OCI-LY1 (cell line): ENCODE results near the gene RHBDF2.

Source experiments
- H2AFZ ChIP-seq: fragments of 200-600 bp; sonication (generic), shearing (Covaris generic); 2 replicates; pipeline ENCODE4 v1.6.0; 2014; ENCODE audit warnings: antibody characterized with exemption, mild to moderate bottlenecking, low read length
- H3F3A ChIP-seq: fragments of 200-600 bp; sonication (generic), shearing (Covaris generic); 2 replicates; pipeline ENCODE4 v1.6.0; 2014; ENCODE audit warnings: mild to moderate bottlenecking, antibody characterized with exemption, low read length, moderate library complexity; ENCODE audit not compliant: insufficient read depth
- H3K27ac ChIP-seq: fragments of 200-600 bp; sonication (generic); 2 replicates; pipeline ENCODE4 v1.5.1; 2014; ENCODE audit warnings: low read length, mixed run types, mild to moderate bottlenecking, low read depth; ENCODE audit not compliant: poor library complexity, severe bottlenecking
- H3K27me3 ChIP-seq: fragments of 200-600 bp; sonication (generic); 2 replicates; pipeline ENCODE4 v1.6.0; 2014; ENCODE audit warnings: antibody characterized with exemption, mild to moderate bottlenecking, low read length, moderate library complexity; ENCODE audit not compliant: insufficient read depth
- H3K36me3 ChIP-seq: fragments of 200-600 bp; sonication (generic); 2 replicates; pipeline ENCODE4 v1.6.1; 2014; ENCODE audit warnings: mild to moderate bottlenecking, antibody characterized with exemption, low read length, moderate library complexity, mixed read lengths; ENCODE audit not compliant: insufficient read depth
- H3K4me1 ChIP-seq: fragments of 200-600 bp; sonication (generic); 2 replicates; pipeline ENCODE4 v1.5.1; 2014; ENCODE audit warnings: mild to moderate bottlenecking, low read length, moderate library complexity; ENCODE audit not compliant: insufficient read depth, severe bottlenecking
- H3K4me2 ChIP-seq: fragments of 200-600 bp; sonication (generic), shearing (Covaris generic); 2 replicates; pipeline ENCODE4 v1.6.1; 2014; ENCODE audit warnings: low read length
- H3K4me3 ChIP-seq: fragments of 200-600 bp; sonication (generic); 2 replicates; pipeline ENCODE4 v1.5.1; 2014; ENCODE audit warnings: low read length, low read depth, mild to moderate bottlenecking, mixed read lengths; ENCODE audit not compliant: poor library complexity, severe bottlenecking
- H3K79me2 ChIP-seq: fragments of 200-600 bp; shearing (Covaris generic); 2 replicates; pipeline ENCODE4 v1.6.1; 2016; ENCODE audit warnings: mixed run types, low read length, mixed read lengths; ENCODE audit not compliant: insufficient read depth
- H3K9ac ChIP-seq: fragments of 200-600 bp; sonication (generic), shearing (Covaris generic); 2 replicates; pipeline ENCODE4 v1.6.1; 2014; ENCODE audit warnings: mild to moderate bottlenecking, low read length, mixed read lengths
- H3K9me2 ChIP-seq: fragments of 200-600 bp; sonication (generic), shearing (Covaris generic); 2 replicates; pipeline ENCODE4 v1.6.1; 2014; ENCODE audit warnings: low read depth, mild to moderate bottlenecking, low read length, mixed read lengths
- H3K9me3 ChIP-seq: fragments of 200-600 bp; shearing (Covaris generic); 2 replicates; pipeline ENCODE4 v1.6.1; 2014; ENCODE audit warnings: low read length, mixed read lengths
- H4K20me1 ChIP-seq: fragments of 200-600 bp; sonication (generic), shearing (Covaris generic); 2 replicates; pipeline ENCODE4 v1.6.0; 2016; ENCODE audit warnings: mild to moderate bottlenecking, low read length; ENCODE audit not compliant: insufficient read depth
- EZH2 ChIP-seq: fragments of 200-600 bp; sonication (generic), shearing (Covaris generic); IDR thresholded peaks from 2 replicates; pipeline ENCODE4 v1.8.0; 2017; ENCODE audit warnings: borderline replicate concordance, mixed run types, mild to moderate bottlenecking, antibody characterized with exemption, low read length, moderate library complexity, mixed read lengths
- TF ChIP-seq, protein P1 (sequence below): fragments of 200-600 bp; sonication (generic), shearing (Covaris generic); IDR thresholded peaks from 2 replicates; pipeline ENCODE4 v1.5.1; 2017; ENCODE audit warnings: mild to moderate bottlenecking, antibody characterized with exemption, low read length, moderate library complexity, mixed read lengths

Gene RHBDF2

DNA sequence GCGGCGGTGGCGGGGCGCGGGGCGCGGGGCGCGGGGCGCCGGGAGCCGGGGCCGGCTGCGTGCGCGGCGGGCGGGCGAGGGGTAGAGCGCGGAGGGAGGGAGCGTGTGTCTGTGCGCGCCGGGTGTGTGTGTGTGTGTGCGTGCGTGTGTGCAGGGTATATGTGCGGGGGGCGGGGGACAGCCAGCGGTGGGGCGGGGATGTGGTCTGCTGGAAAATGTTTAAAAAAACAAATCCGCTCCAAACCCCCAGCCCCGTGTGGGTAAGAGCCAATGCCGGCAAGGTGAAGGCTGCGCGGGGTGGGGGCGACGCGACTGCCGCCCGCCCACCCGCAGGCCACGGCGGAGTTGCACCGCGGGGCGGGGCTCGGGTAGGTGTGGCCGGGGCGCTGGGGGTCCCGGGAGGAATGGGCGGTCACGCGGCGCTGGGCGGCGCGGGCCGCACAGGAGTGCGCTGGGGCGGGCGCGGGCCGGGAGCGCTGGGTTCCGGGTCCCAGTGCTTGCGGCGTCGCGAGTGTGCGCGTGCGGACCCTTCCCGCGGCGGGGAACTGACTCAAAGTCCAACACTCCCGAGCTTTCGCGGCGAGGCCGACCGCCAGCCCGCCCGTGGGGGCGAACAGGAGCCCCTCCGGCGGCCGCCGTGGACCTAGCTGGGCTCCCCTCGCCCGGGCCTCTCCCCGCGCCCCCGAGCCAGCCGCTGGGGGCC, 36.5 kb upstream of the RHBDF2 start, which contains the start of gene CYGB:
Gene CYGB, minus strand, starts transcription at position 132 of the 703 bp plus-strand sequence. CDS start 167 bp downstream, outside the sequence.
- no peaks in the 10 kb centered on the region for H3K9me3 ChIP-seq
- H3F3A ChIP-seq: no peaks in the 10 kb centered on the region

GRCh38 chr17:76537288-76537577, 36.0 kb upstream of the RHBDF2 start:
- Histone ChIP-seq H3K4me3 (no peak overlapping the region), H3K36me3 (no peaks in the 10 kb centered on the region), H3K4me2 (no peak overlapping the region), H4K20me1 (no peaks in the 10 kb centered on the region), H3K79me2 (no peaks in the 10 kb centered on the region), H3K9me2 (no peaks in the 10 kb centered on the region), H3K27me3 (no peaks in the 10 kb centered on the region; the same call in 1 of the 2 replicates), H3K9me3 (no peaks in the 10 kb centered on the region), H3F3A (no peaks in the 10 kb centered on the region), H3K9ac (no peak overlapping the region), H2AFZ (no peak overlapping the region), H3K27ac (no peak overlapping the region), H3K4me1 (no peaks in the 10 kb centered on the region)
- TF ChIP-seq, protein P1, sequence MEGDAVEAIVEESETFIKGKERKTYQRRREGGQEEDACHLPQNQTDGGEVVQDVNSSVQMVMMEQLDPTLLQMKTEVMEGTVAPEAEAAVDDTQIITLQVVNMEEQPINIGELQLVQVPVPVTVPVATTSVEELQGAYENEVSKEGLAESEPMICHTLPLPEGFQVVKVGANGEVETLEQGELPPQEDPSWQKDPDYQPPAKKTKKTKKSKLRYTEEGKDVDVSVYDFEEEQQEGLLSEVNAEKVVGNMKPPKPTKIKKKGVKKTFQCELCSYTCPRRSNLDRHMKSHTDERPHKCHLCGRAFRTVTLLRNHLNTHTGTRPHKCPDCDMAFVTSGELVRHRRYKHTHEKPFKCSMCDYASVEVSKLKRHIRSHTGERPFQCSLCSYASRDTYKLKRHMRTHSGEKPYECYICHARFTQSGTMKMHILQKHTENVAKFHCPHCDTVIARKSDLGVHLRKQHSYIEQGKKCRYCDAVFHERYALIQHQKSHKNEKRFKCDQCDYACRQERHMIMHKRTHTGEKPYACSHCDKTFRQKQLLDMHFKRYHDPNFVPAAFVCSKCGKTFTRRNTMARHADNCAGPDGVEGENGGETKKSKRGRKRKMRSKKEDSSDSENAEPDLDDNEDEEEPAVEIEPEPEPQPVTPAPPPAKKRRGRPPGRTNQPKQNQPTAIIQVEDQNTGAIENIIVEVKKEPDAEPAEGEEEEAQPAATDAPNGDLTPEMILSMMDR: no peak
- TF ChIP-seq EZH2: no peak

More for the DNA sequence above, 36.5 kb upstream of the RHBDF2 start, which contains the start of gene CYGB:
- Histone ChIP-seq H3K4me3 (no peak within 1 kb of the TSS), H4K20me1 (no peaks in the 10 kb centered on the region), H3K9me2 (no peaks in the 10 kb centered on the region), H3K27me3 (no peaks in the 10 kb centered on the region; the same call in 1 of the 2 replicates), H3K4me1 (no peaks in the 10 kb centered on the region), H3K36me3 (no peaks in the 10 kb centered on the region), H3K79me2 (no peaks in the 10 kb centered on the region), H2AFZ (no peak within 1 kb of the TSS), H3K4me2 (no peak within 1 kb of the TSS), H3K9ac (no peak within 1 kb of the TSS), H3K27ac (no peak within 1 kb of the TSS)
- no peak for TF ChIP-seq EZH2
- TF ChIP-seq, protein P1: no peak

DNA sequence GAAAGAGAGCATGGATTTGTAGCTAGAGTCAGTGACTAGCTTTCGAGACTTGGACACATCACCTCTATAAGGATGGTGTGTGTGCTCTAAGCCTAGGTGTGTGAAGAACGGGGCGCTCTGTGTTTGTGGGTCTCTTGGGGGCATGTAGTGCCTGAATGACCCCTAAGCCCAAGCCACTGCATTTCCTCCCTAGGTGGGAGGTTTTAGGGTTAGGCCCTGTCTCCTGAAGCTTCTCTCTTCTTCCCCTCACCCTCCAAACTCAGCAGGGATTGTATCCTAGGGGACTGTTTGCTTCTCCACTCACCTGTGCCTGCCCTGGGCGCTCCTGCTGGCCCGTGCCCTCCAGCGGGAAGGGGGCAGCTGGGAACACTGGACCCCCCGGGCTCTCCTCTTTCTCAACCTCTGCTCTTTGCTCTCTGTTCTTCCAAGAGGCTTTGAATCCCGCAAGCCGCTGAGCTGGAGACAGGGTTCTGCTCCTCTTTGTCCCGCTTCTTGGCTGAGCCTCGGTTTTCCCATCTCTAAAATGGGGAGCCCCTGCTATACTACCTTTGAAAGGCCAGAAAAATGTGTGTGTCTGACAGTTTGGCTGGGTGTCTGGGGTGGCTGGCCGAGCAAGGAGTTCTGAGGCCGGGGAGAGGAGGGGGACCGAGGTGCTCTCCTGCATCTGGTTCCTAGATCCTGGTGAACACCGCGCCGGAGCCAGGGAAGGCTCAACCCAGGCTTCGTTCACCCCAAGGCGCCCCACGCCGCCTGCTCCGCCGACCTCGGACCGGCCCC, 35.5 kb upstream of the RHBDF2 start:
- Histone ChIP-seq H4K20me1 (no peaks in the 10 kb centered on the region), H3K27ac (no peak overlapping the region), H3K9ac (no peak overlapping the region), H3K9me2 (no peaks in the 10 kb centered on the region), H3K4me1 (no peaks in the 10 kb centered on the region), H3K79me2 (no peaks in the 10 kb centered on the region), H3K4me2 (no peak overlapping the region), H3K36me3 (no peaks in the 10 kb centered on the region), H2AFZ (no peak overlapping the region), H3F3A (no peaks in the 10 kb centered on the region), H3K27me3 (no peaks in the 10 kb centered on the region; the same call in 1 of the 2 replicates), H3K9me3 (no peaks in the 10 kb centered on the region), H3K4me3 (no peak overlapping the region)
- TF ChIP-seq EZH2: no peak
- TF ChIP-seq, protein P1: no peak
